Osteoblast (primary cell): Measurements from ENCODE around the gene CCDC137. TPM values are rescaled to one million over a fixed set of nuclear protein-coding genes. Genes with fewer than 3 reads are reported as not detected.

ENCODE experiments used
- DNase-seq: peaks from one replicate; pipeline ENCODE4 v3.0.0; 2011; ENCODE audit warnings: low spot score, mixed read lengths; ENCODE audit not compliant: insufficient read length; ENCODE audit errors: missing footprints
- H2AFZ ChIP-seq: 2 replicates; pipeline ENCODE4 v1.6.0; 2011; ENCODE audit warnings: mild to moderate bottlenecking, low read length
- H3K27ac ChIP-seq: 2 replicates; pipeline ENCODE4 v1.5.1; 2011; ENCODE audit warnings: mild to moderate bottlenecking, low read depth, low read length, moderate library complexity
- H3K27me3 ChIP-seq: 2 replicates; pipeline ENCODE4 v1.6.0; 2012; ENCODE audit warnings: mild to moderate bottlenecking, control low read depth, inconsistent platforms, low read length, moderate library complexity; ENCODE audit not compliant: insufficient read depth
- H3K36me3 ChIP-seq: 2 replicates; pipeline ENCODE4 v1.5.1; 2011; ENCODE audit warnings: mild to moderate bottlenecking, low read length, control low read depth, moderate library complexity; ENCODE audit not compliant: insufficient read depth
- H3K4me1 ChIP-seq: 2 replicates; pipeline ENCODE4 v1.5.1; 2011; ENCODE audit warnings: mild to moderate bottlenecking, low read length, control low read depth, moderate library complexity; ENCODE audit not compliant: insufficient read depth
- H3K4me2 ChIP-seq: 2 replicates; pipeline ENCODE4 v1.6.0; 2011; ENCODE audit warnings: mild to moderate bottlenecking, low read length; ENCODE audit not compliant: insufficient read depth
- H3K4me3 ChIP-seq: fragments of 200-600 bp; sonication (generic); 3 replicates; pipeline ENCODE4 v1.5.1; 2012; ENCODE audit warnings: mild to moderate bottlenecking, low read length, inconsistent platforms; ENCODE audit not compliant: insufficient read depth
- H3K79me2 ChIP-seq: 2 replicates; pipeline ENCODE4 v1.6.0; 2012; ENCODE audit warnings: mild to moderate bottlenecking, low read length, control low read depth, inconsistent platforms; ENCODE audit not compliant: insufficient read depth
- H3K9me3 ChIP-seq: 2 replicates; pipeline ENCODE4 v1.5.1; 2011; ENCODE audit warnings: low read depth, low read length, control low read depth
- H4K20me1 ChIP-seq: 2 replicates; pipeline ENCODE4 v1.6.0; 2012; ENCODE audit warnings: mild to moderate bottlenecking, low read length, control low read depth; ENCODE audit not compliant: insufficient read depth
- CTCF ChIP-seq: IDR thresholded peaks from 2 replicates; pipeline ENCODE4 v1.5.1; 2011; ENCODE audit warnings: mild to moderate bottlenecking, low read depth, low read length, moderate library complexity; ENCODE audit errors: extremely low read depth
- total RNA-seq: library from RNA; depleted of rRNA; stranded (reverse); fragments of >200 nt; gene quantifications from 2 replicates; pipeline ENCODE4 v1.2.3, GENCODE V29; 2012

CCDC137 gene
- total RNA-seq, 1 donor = 4.7 TPM

DNA sequence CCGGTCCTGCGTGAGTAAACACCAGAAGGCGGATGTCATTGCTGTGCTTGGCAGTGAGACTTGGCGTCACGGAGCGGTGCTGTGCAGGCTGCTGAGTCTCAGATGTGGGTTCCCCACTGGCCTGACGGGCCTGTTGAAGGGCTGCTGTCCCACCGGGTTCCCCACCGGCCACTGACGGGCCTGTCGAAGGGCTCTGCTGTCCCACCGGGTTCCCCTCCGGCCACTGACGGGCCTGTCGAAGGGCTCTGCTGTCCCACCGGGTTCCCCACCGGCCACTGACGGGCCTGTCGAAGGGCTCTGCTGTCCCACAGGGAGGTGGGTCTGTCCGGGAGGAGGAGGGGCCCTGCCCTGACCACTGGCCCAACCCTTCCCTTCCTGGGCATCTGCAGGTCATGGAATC, 20.1 kb downstream of the CCDC137 start:
- Histone ChIP-seq H3K27me3 (no peaks in the 10 kb centered on the region), H2AFZ (no peak overlapping the region), H3K79me2 (peaks cover 96% of the 10 kb centered on the region), H3K27ac (no peak overlapping the region), H3K9me3 (no peaks in the 10 kb centered on the region), H3K36me3 (peaks cover 62% of the 10 kb centered on the region), H3K4me1 (peaks cover 23% of the 10 kb centered on the region), H4K20me1 (peaks cover 75% of the 10 kb centered on the region), H3K4me2 (no peak overlapping the region), H3K4me3 (no peak overlapping the region)
- DNase-seq = no peak
- no peak for TF ChIP-seq CTCF

DNA sequence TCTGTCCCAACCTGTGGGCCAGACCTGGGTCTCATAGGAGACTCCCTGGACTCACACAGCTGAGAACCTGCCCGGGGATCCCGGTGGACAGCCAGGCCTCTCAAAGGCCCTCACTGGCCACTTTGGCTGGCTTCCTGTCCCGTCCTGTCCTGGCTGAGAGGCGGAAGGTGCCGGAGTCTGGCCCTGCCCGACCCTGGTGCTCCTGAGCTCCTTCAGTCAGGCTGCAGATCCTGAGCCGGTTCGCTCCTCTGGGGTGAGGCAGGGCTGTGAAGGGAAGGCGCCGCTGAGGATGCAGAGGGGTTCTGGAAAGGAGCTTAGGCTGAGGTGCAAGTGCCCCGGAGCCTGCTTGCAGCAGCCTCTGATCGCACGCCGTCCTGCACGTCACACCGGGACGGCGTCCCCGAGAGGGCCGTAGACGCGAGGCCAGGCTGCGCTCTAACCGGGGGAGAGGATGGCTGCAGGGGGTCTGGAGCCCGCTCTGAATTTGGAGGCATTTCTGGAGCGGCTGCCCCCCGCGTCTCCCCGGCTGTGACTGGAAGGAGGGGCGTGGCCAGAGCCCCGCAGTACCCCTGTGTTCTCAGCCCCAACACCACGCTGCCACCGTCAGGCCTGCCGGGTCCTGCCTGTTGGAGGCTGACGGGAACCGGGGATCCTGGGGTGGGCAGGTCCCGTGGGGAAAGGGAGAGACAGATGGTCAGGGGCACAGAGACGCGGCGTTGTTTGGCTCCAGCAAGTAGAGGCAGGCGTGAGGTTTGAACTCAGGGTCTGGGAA, 21.4 kb downstream of the CCDC137 start:
- H4K20me1 ChIP-seq = peaks cover 72% of the 10 kb centered on the region
- H3K4me2 ChIP-seq = no peak overlapping the region
- no peaks in the 10 kb centered on the region for H3K27me3 ChIP-seq
- no peak overlapping the region for H3K4me3 ChIP-seq
- peaks cover 74% of the 10 kb centered on the region for H3K36me3 ChIP-seq
- peaks cover 93% of the 10 kb centered on the region for H3K79me2 ChIP-seq
- TF ChIP-seq CTCF = no peak
- no peak overlapping the region for H2AFZ ChIP-seq
- peaks cover 14% of the 10 kb centered on the region for H3K4me1 ChIP-seq
- no peak overlapping the region for H3K27ac ChIP-seq
- peak; percentile 81 for DNase-seq
- no peaks in the 10 kb centered on the region for H3K9me3 ChIP-seq

- H4K20me1 ChIP-seq = peaks cover 75% of the 10 kb centered on the region
- peaks cover 93% of the 10 kb centered on the region for H3K79me2 ChIP-seq
- H3K9me3 ChIP-seq = no peaks in the 10 kb centered on the region
- H2AFZ ChIP-seq = no peak overlapping the region
- H3K27ac ChIP-seq = no peak overlapping the region
- TF ChIP-seq CTCF = no peak
- H3K4me1 ChIP-seq = peaks cover 14% of the 10 kb centered on the region
- H3K4me2 ChIP-seq = no peak overlapping the region
- H3K36me3 ChIP-seq = peaks cover 79% of the 10 kb centered on the region
- no peak overlapping the region for H3K4me3 ChIP-seq
- no peaks in the 10 kb centered on the region for H3K27me3 ChIP-seq
- no peak for DNase-seq
These were observed 22.1 kb downstream of the CCDC137 start for GRCh38 chr17:81688616-81689015.

DNA sequence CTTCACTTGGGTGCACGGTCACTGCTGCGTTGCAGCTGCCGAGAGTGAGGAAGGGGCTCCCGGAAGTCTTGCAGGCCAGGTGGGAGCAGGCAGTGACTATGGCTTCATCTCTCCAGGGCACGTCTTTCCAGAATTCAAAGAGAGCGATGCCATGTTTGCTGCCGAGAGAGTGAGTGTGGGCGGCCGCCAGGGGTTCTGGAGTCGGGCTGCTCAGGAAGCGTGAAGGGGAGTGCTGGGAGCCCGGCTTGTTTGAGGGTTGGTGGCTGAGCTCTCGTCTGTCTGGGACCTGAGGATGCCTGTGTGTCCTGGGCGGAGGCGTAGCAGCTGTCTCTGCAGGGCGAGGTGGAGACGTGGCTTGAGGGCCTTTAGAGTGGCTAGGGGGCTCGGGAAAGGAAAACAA, 23.5 kb downstream of the CCDC137 start:
- Histone ChIP-seq H2AFZ (no peak overlapping the region), H3K27me3 (no peaks in the 10 kb centered on the region), H3K4me3 (no peak overlapping the region), H3K27ac (no peak overlapping the region), H3K79me2 (peaks cover 92% of the 10 kb centered on the region), H3K4me2 (no peak overlapping the region), H3K9me3 (no peaks in the 10 kb centered on the region), H4K20me1 (peaks cover 74% of the 10 kb centered on the region), H3K36me3 (peaks cover 91% of the 10 kb centered on the region), H3K4me1 (peaks cover 6% of the 10 kb centered on the region)
- DNase-seq = no peak
- no peak for TF ChIP-seq CTCF
